CD4-positive, alpha-beta T cell treated with Interleukin-4 for 4 hours (primary cell): ENCODE data around the gene SLC22A7.
"Not testable (repeated sequence)": the region's sequence is repeated elsewhere in the genome, so short reads cannot be mapped to it uniquely, and the experiment has no call there.

Source experiments
- DNase-seq: peaks from one replicate; pipeline ENCODE4 v3.0.0-alpha.2; 2020

SLC22A7 gene

GRCh38 chr6:43303006-43303405, 4.9 kb downstream of the SLC22A7 start:
- DNase-seq: not testable (repeated sequence)

GRCh38 chr6:43303751-43304331, 5.8 kb downstream of the SLC22A7 start:
- DNase-seq: no peak

GRCh38 chr6:43304361-43304760, 6.3 kb downstream of the SLC22A7 start:
- DNase-seq: no peak

- no peak for DNase-seq
Observed at GRCh38 chr6:43304882-43305281, 6.8 kb downstream of the SLC22A7 start.

GRCh38 chr6:43306086-43306485, 8.0 kb downstream of the SLC22A7 start:
- no peak for DNase-seq

- DNase-seq: no peak
Observed at GRCh38 chr6:43307451-43308100, 9.5 kb downstream of the SLC22A7 start.

GRCh38 chr6:43308101-43308989, 10.3 kb downstream of the SLC22A7 start, which contains the start of gene CRIP3:
TSS of gene CRIP3 (minus strand) at chr6:43308826. CDS start at chr6:43308792, 34 bp downstream.
- DNase-seq: peak; percentile 22

- no peak for DNase-seq
Observed at GRCh38 chr6:43308990-43309477, 11.0 kb downstream of the SLC22A7 start.

GRCh38 chr6:43310134-43310533, 12.1 kb downstream of the SLC22A7 start:
- no peak for DNase-seq

GRCh38 chr6:43310624-43311023, 12.6 kb downstream of the SLC22A7 start:
- no peak for DNase-seq

GRCh38 chr6:43311666-43312065, 13.6 kb downstream of the SLC22A7 start:
- DNase-seq: no peak

GRCh38 chr6:43313813-43314212, 15.8 kb downstream of the SLC22A7 start:
- DNase-seq: no peak

GRCh38 chr6:43318011-43318410, 20.0 kb downstream of the SLC22A7 start:
- no peak for DNase-seq

- DNase-seq: no peak
Observed at GRCh38 chr6:43325876-43326275, 27.8 kb downstream of the SLC22A7 start.

GRCh38 chr6:43328528-43328927, 30.5 kb downstream of the SLC22A7 start:
- no peak for DNase-seq

GRCh38 chr6:43331470-43331869, 33.4 kb downstream of the SLC22A7 start:
- no peak for DNase-seq

- no peak for DNase-seq
Observed at GRCh38 chr6:43331891-43332290, 33.8 kb downstream of the SLC22A7 start.

GRCh38 chr6:43334466-43335095, 36.5 kb downstream of the SLC22A7 start:
- peak; percentile 15 for DNase-seq

- DNase-seq: no peak
Observed at GRCh38 chr6:43335469-43335868, 37.4 kb downstream of the SLC22A7 start.

GRCh38 chr6:43336382-43336781, 38.3 kb downstream of the SLC22A7 start:
- no peak for DNase-seq

- no peak for DNase-seq
Observed at GRCh38 chr6:43338243-43338642, 40.2 kb downstream of the SLC22A7 start.

- DNase-seq: no peak
Observed at GRCh38 chr6:43339168-43339567, 41.1 kb downstream of the SLC22A7 start.

- not testable (repeated sequence) for DNase-seq
Observed at GRCh38 chr6:43346243-43346642, 48.2 kb downstream of the SLC22A7 start.
